Activated CD8-positive, alpha-beta T cell treated with anti-CD3 and anti-CD28 coated beads for 36 hours (primary cell): Measurements from ENCODE around the gene VAV2. TPM values are rescaled to one million over a fixed set of nuclear protein-coding genes. Genes with fewer than 3 reads are reported as not detected.
"Not testable (repeated sequence)": the region's sequence is repeated elsewhere in the genome, so short reads cannot be mapped to it uniquely, and the experiment has no call there.

Experiments
- ATAC-seq: fragments of 200-7000 bp; cut with Tn5 transposase; one replicate; pipeline ENCODE4 v1.10.0; 2021; ENCODE audit warnings: mild to moderate bottlenecking, moderate library complexity
- CTCF ChIA-PET: fragments of 350-600 bp; sonication (Branson Sonifier 250); formaldehyde crosslinking; loops from one replicate; lab custom pipeline; 2021; ENCODE audit warnings: antibody characterized with exemption; lab: Charles Lee
- POLR2A ChIA-PET: fragments of 350-600 bp; sonication (Branson Sonifier 250); formaldehyde crosslinking; loops from one replicate; lab custom pipeline; 2021; ENCODE audit warnings: antibody characterized with exemption; lab: Charles Lee
- DNase-seq: peaks from one replicate; pipeline ENCODE4 v3.0.0-alpha.2; 2020
- H3K27ac Mint-ChIP-seq: one replicate; pipeline ENCODE4 v1.8.0; 2021; ENCODE audit warnings: mild to moderate bottlenecking, mixed read lengths
- H3K27me3 Mint-ChIP-seq: one replicate; pipeline ENCODE4 v1.8.0; 2021; ENCODE audit warnings: mixed read lengths
- H3K36me3 Mint-ChIP-seq: one replicate; pipeline ENCODE4 v1.8.0; 2021; ENCODE audit warnings: low read depth, mixed read lengths
- H3K4me1 Mint-ChIP-seq: one replicate; pipeline ENCODE4 v1.8.0; 2021; ENCODE audit warnings: low read depth, mixed read lengths
- H3K4me3 Mint-ChIP-seq: one replicate; pipeline ENCODE4 v1.8.0; 2021; ENCODE audit warnings: mild to moderate bottlenecking, moderate library complexity, mixed read lengths
- H3K9me3 Mint-ChIP-seq: one replicate; pipeline ENCODE4 v1.8.0; 2021; ENCODE audit warnings: mixed read lengths
- intact Hi-C: fragments of 100-400 bp; cut with micrococcal nuclease; formaldehyde crosslinking; loops from one replicate; pipeline ENCODE4 v1.10.0; 2022
- total RNA-seq, 2 experiments: library from RNA; stranded (reverse); gene quantifications; one replicate each; pipeline ENCODE4 v1.2.3, GENCODE V29; 2021
- TF ChIP-seq, protein P1 (sequence below): fragments of 200-600 bp; IDR thresholded peaks from one replicate; pipeline ENCODE4 v1.8.0; 2022; ENCODE audit warnings: antibody characterized with exemption, mild to moderate bottlenecking

VAV2 gene
- total RNA-seq, 2 experiments from 2014 or later = 5.1 to 5.4 TPM

DNA sequence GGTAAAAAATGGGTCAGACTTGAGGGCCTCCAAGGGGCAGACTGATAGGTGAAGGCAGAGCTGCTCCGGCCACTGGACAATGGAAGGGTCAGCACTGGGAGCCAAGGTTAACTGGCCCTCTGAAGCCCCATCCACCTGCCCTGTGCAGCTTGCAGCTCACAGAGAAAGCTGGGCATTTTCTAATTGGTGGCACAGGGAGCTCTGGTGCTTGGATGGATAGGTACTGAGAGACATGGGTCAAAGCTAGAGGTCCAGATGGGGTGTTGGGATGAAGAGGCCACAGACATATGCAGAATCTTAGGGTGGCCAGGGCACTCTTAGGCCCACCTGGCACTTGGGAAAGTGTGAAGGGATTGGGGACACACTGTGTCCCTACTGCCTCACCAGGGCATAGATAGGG, 224.5 kb downstream of the VAV2 start:
- ATAC-seq = no peak
- ChIA-PET POLR2A (no interaction called here), CTCF (interaction anchor here (1.4 kb wide), 1 partner anchor 25 kb away, joined by 5 read pairs; no protein-coding TSS in a partner anchor)
- Mint-ChIP-seq H3K4me1 (no peaks in the 10 kb centered on the region), H3K4me3 (no peak overlapping the region), H3K27me3 (no peaks in the 10 kb centered on the region), H3K36me3 (peaks cover 19% of the 10 kb centered on the region), H3K27ac (no peak overlapping the region), H3K9me3 (peaks cover 8% of the 10 kb centered on the region)
- TF ChIP-seq, protein P1, sequence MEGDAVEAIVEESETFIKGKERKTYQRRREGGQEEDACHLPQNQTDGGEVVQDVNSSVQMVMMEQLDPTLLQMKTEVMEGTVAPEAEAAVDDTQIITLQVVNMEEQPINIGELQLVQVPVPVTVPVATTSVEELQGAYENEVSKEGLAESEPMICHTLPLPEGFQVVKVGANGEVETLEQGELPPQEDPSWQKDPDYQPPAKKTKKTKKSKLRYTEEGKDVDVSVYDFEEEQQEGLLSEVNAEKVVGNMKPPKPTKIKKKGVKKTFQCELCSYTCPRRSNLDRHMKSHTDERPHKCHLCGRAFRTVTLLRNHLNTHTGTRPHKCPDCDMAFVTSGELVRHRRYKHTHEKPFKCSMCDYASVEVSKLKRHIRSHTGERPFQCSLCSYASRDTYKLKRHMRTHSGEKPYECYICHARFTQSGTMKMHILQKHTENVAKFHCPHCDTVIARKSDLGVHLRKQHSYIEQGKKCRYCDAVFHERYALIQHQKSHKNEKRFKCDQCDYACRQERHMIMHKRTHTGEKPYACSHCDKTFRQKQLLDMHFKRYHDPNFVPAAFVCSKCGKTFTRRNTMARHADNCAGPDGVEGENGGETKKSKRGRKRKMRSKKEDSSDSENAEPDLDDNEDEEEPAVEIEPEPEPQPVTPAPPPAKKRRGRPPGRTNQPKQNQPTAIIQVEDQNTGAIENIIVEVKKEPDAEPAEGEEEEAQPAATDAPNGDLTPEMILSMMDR = no peak
- intact Hi-C loops = no loop called here
- no peak for DNase-seq

DNA sequence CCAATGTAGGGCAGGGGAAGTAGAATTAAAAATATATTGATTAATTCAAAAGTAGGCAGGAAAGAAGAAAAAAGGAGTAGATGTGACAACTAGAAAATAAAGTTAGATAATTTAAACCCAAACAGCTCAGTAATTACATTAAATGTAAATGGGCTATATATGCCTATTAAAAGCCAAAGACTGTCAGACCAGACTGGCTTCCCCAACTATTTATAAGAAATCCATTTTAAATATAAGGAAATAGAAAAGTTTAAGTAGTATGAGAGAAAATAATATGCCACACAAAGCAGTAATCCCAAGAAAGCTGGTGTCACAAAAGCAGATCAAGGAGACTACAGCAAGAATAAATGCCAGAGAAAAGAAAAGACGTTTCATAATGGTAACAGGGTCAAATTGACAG, 225.1 kb downstream of the VAV2 start:
- Mint-ChIP-seq H3K36me3 (peaks cover 19% of the 10 kb centered on the region), H3K27ac (no peak overlapping the region), H3K27me3 (no peaks in the 10 kb centered on the region), H3K4me1 (no peaks in the 10 kb centered on the region), H3K9me3 (peaks cover 8% of the 10 kb centered on the region), H3K4me3 (no peak overlapping the region)
- intact Hi-C loops = no loop called here
- TF ChIP-seq, protein P1 = no peak
- CTCF ChIA-PET = interaction anchor here (0.9 kb wide), 1 partner anchor 42 kb away, joined by 3 read pairs; no protein-coding TSS in a partner anchor
- no peak for DNase-seq
- POLR2A ChIA-PET = no interaction called here
- ATAC-seq = no peak

DNA sequence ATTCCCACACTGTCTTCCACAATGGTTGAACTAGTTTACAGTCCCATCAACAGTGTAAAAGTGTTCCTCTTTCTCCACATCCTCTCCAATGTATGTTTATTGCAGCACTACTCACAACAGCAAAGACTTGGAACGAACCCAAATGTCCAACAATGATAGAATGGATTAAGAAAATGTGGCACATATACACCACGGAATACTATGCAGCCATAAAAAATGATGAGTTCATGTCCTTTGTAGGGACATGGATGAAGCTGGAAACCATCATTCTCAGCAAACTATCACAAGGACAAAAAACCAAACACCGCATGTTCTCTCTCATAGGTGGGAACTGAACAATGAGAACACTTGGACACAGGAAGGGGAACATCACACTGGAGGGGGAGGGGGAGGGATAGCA, 225.9 kb downstream of the VAV2 start:
- POLR2A ChIA-PET, H3K4me1 Mint-ChIP-seq, H3K27ac Mint-ChIP-seq, ATAC-seq, intact Hi-C loops, DNase-seq, H3K27me3 Mint-ChIP-seq, H3K9me3 Mint-ChIP-seq, H3K4me3 Mint-ChIP-seq: not testable (repeated sequence)
- H3K36me3 Mint-ChIP-seq = peaks cover 19% of the 10 kb centered on the region
- CTCF ChIA-PET = interaction anchor here (0.9 kb wide), 1 partner anchor 41 kb away, joined by 3 read pairs; no protein-coding TSS in a partner anchor

DNA sequence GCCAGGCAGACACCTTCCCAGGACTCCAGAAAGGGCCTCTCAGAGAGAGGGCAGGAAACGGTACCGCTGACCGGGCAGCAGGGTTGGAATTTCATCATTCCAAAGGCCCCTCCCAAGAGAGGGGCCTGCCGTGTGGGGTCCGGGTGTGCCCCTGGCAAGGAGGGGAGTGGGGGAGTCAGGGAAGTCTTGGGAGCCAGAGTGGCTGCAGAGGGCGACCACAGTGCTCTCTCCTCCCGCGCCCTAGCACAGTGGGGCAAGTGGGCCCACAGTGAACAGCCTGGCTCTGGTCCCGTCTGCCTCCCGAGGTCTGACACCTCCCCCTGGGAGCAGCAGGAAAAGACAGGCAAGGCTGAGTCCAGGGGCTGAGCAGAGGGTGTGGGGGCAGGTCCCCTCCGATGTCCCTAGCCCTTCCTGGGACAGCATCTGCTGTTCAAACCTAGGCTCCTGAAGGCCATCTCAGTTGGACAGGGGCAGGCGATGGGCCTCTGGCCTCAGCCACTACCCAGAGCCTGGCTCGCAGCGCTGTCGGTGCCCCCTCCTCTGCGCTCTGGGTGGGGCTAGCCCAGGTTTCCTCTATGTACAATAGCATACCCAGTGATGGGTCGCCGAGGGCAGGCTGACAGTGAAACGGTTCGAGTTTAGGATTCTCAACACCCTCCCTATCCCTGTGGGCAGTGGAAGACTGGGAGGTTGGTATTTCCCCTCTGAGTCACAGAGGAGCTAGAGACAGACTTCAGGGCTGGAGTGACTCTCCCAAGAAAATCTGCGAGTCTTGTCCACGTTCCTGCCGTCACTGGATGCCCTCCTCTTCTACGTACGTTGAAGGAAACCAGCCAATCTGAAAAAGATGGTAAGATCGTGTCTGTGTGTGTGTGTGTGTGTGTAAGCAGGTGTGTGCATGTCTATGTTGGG, 228.6 kb downstream of the VAV2 start:
- Mint-ChIP-seq H3K27ac (no peak overlapping the region), H3K4me3 (no peak overlapping the region), H3K9me3 (peaks cover 8% of the 10 kb centered on the region), H3K36me3 (peaks cover 18% of the 10 kb centered on the region), H3K27me3 (peaks cover 3% of the 10 kb centered on the region), H3K4me1 (no peaks in the 10 kb centered on the region)
- DNase-seq (no peak), ATAC-seq (no peak)
- ChIA-PET CTCF (interaction anchor here (1.0 kb wide), 1 partner anchor 21 kb away, joined by 5 read pairs; no protein-coding TSS in a partner anchor), POLR2A (interaction anchor here (0.5 kb wide), 1 partner anchor 17 kb away, joined by 4 read pairs; no protein-coding TSS in a partner anchor)
- intact Hi-C loops = no loop called here
- TF ChIP-seq, protein P1 = no peak

DNA sequence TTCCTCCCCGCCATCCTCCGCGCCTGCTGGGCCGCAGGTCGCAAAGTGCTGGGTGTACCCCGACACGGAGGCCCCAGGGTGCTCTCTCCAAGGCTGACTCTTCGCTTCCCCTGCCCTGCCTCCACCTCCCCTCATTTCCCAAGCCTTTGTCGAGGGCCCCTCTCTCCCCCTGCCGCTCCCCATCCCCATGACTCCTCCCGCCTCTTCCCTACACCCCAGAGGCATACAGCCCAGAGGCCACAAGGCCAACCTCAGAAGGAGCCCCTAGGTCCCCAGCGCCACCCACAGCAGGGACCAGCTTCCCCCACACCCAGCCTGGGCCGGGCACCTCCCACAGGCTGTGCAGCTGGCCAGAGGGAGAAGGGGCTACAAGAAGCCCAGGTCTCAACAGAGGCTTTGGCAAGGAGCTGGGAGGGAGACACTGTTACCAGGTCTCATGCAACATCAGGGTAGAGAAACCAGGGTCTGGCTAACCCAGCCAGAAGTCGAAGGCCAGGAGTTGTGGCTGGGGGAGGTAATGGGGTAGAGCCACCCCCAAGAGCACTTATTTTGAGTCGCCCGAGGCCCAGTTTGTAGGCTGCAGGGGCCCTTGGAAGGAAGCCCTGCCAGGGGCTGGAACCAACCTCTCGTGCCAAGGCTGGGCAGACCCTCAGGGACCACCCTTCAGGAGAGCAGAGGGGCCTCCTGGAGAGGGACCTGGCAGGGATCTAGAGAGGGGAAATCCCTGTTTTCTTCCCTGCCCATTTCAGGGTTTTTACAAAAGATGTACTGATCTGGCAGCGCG, 229.4 kb downstream of the VAV2 start:
- DNase-seq = no peak
- no peak overlapping the region for H3K4me3 Mint-ChIP-seq
- H3K36me3 Mint-ChIP-seq = peaks cover 15% of the 10 kb centered on the region
- H3K4me1 Mint-ChIP-seq = no peaks in the 10 kb centered on the region
- H3K27me3 Mint-ChIP-seq = peaks cover 3% of the 10 kb centered on the region
- peaks cover 7% of the 10 kb centered on the region for H3K9me3 Mint-ChIP-seq
- no peak overlapping the region for H3K27ac Mint-ChIP-seq
- ChIA-PET POLR2A (interaction anchor here (0.5 kb wide), 1 partner anchor 16 kb away, joined by 4 read pairs; no protein-coding TSS in a partner anchor), CTCF (no interaction called here)
- TF ChIP-seq, protein P1 = no peak
- no peak for ATAC-seq
- intact Hi-C loops = no loop called here
